NCI-H2107 treated with DMSO at 0.1 percent for 48 hours (cell line): ENCODE measurements around the gene SCN9A.
"Not testable (repeated sequence)": the region's sequence is repeated elsewhere in the genome, so short reads cannot be mapped to it uniquely, and the experiment has no call there.

Experiments used
- DNase-seq: peaks from one replicate; lab custom pipeline; 2025; ENCODE audit not compliant: unreplicated experiment; lab: John Stamatoyannopoulos, UW

Gene SCN9A

DNA sequence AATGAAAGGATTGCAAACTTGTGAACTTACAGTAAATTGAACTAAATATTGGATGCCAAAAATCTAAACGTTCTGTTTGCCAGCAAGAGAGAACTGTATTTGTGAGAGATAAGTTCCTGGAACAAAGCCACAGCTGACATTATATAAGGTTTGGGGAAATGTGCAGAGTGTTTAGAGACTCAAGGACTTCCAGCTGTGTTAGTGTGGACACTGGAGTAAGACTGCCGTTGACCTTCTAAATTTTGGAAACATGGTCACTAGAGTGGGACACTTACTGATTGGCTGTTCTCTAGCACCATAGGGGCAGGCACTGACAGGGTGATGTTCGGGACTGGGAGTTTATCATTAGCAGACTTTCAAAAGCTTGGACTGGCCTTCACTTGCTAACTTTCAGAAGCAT is 40.5 kb downstream of the SCN9A start:
- DNase-seq: no peak

DNA sequence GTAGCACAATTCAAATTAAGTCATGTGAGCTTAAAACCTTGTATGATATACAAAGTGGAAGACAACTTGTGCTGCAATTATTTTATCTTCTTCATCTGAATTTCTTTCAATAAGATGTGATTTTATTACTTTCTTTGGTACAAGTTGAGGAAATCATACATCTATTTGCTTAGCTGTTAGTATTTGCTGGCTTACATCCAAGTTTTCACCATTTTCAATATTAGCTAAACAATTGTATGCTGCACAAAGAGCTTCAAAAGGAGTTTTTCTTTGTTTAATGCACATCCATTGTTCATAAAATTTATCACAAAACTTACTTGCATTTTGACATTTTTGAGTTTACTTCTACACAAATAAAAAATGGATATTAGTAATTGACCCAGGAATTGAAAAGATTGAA is 40.9 kb downstream of the SCN9A start:
- no peak for DNase-seq

DNA sequence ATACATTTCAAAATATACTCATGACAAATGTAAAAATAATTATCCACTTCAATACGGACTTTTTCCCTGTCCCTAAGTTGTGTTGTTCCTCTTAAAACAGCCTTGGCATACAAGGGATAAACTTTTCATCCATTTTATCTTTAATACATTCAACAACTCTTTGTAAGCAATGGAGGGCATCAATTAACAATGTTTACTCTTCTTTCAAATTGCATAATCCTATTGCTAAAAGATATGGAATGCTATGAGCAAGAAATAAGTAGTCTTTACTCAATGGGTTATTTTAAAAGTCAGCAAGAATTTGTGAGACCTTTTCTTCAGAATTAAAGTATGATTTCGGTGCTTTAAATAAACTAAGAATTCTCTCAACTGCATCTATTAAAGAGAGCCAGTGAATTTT is 41.9 kb downstream of the SCN9A start:
- DNase-seq: no peak

DNA sequence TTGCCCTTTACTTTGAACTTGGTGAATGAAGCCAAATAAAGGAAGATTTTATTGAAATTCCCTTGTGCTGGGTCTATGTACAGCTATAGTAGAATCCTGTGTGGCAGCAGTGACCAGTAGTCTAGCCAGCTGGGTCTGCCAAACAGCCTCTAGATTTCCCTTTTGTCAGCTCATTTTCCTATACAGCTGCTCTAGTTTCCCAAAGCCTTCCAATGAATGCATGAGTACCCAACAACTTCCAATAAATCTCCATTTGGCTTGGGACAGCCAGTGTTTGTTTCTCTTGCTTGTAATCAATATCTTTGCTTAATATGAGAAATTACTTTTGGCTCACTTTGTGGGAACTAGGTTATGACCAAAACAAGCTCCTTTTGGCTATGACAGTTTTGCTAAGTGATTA is 43.6 kb downstream of the SCN9A start:
- no peak for DNase-seq

DNA sequence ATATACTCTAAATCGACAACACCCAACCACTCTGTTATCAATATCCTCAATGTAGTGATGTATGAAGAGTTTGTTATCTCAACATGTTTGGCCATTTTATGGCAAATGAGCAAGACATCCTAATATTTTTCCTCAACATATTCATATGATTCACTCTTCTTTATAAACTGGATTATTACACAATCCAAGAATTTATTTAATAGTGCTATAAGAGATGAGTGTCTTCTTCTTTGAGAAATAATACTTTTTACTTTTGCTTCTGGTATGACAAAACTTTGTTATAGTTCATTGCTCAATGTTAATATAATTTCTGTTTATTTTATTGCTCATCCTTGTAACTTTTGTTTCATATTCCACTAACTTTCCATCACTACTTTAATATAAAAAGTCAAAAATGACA is 44.3 kb downstream of the SCN9A start:
- no peak for DNase-seq

DNA sequence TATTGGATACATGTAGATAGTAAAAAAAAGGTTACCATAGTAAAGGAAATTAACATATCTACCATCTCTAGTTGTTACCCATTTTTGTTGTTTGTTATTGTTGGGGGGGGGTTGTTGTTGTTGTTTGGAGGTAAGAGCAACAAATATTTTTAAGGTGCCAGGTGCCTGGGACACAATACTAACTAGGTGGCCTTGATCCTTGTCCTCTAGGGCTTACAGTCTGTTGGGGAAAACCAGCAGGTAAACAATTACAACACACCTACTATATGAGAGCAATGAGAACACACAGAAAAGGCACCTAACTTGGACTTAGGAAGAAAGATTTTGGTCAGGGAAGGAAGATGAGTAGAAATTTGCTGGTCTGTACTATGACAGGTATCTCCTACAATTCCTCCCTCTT is 46.3 kb downstream of the SCN9A start:
- DNase-seq: no peak

DNA sequence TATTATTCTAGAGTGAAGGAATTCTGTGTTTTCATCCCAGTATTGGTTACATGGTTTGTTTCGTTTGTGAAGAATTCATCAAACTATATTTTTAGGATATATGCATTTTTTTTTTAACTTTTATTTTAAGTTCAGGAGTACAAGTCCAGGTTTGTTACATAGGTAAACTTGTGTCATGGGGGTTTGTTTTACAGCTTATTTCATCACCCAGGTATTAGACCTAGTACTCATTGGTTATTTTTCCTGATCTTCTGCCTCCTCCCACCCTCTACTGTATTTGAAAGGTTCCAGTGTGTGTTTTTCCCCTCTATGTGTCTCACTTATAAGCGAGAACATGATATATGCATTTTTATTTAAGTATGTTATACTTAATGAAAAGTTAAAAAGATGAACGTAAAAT is 47.6 kb downstream of the SCN9A start:
- DNase-seq: no peak

DNA sequence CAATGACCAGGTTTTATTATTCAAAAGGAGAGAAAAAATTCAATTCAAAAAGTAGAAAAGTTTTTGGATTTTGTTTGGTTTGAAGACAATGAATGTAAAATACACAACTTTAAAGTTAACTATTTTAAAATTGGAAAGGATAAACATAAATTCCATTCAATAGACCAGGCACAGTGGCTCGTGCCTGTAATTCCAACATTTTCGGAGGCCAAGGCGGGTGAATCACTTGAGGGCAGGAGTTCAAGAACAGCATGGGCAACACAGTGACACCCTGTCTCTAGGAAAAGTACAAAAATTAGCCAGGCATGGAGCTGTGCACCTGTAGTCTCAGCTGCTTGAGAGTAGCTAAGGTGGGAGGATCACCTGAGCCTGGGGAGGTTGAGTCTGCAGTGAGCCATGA is 54.7 kb downstream of the SCN9A start:
- DNase-seq: no peak

DNA sequence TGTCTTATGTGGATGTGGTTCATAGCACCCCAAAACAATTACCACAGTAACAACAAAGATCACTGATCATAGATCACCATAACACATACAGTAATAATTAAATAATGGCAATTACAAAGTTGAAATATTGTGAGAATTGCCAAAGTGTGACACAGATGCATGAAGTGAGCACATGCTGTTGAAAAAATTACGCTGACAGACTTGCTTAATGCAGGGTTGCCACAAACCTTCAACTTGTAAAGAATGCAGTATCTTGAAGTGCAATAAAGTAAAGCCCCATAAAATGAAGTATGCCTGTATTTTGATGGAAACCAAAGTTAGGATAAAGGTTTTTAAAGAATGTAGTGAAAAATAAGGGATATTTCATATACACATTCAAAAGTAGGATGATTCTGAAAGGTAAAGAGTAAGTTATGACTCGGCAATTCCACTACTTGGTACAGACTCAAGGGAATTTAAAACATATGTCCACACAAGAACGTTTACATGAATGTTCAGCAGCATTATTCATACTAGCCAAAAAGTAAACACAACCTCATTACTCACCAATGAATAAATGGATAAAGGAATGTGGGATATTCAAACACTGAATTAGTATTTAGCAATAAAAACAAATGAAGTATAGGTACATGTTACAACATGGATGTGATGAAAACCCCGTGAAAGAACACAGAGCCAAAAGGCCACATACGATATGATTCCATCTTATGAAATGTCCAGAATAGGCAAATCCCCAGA is 61.6 kb downstream of the SCN9A start:
- no peak for DNase-seq

DNA sequence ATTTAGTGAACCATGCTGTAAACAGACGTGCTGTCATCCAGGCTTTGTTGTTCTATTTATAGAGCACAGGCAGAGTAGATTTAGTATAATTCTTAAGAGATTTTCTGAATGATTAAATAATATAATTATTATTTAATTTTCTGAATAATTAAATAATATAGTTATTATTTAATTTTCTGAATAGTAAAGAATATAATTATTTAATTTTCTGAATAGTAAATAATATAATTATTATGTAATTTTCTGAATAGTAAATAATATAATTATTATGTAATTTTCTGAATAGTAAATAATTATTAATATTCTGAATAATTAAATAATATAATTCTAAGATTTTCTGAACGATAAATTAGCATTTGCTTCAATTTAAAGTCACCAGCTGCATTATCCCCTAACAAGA is 62.9 kb downstream of the SCN9A start:
- DNase-seq: not testable (repeated sequence)

DNA sequence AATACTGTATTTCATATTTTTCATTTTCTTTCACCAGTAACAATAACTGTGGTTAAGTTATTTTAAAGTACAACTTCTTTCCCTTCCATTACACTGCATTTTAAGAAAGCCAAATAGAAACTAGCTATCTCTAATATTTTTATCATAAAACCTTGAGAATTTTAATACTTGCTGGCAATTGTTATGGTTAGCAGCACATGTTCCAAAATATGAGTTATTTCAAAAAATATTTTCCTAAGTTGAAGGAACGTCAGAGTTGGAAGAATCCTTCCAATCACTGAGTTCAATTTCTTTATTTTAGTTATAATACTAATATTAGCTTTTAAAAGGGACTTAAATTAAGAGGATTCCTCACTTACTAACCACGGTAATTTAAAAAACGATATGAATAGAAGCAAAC is 68.4 kb downstream of the SCN9A start:
- DNase-seq: no peak

DNA sequence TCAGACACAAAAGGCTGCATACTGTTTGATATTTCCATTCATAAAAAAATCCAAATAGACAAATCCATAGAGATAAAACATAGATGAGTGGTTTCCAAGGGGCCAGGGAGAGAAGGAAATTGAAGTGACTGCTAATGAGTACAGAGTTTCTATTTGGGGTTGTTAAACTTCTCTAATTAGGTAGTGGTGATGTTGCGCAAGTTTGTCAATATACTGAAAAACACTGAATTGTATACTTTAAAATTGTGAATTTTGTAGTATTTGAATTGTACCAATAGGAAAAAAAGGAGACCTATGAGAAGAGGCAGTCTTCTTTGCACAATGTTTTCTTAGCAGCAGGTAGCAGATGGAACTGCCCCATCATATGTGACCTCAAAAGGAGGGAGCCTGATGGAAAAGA is 71.1 kb downstream of the SCN9A start:
- DNase-seq: no peak

DNA sequence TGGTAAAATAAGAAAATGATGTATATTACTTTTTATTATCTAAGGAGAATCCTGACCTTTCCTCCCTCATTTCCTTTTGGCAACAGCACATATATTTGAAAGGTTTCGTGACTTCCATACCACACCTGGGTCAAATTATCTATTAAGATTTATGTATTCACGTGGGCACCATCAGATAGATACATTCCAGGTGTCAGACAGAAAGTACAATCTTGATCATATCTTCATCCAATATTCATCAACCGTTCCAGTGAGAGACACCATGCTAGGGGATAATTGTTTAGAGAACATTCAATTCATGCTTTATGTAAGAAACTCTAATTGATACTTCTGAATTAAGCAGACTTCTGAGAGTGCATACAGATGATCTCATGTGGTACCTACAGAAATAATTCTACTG is 73.7 kb downstream of the SCN9A start:
- no peak for DNase-seq

DNA sequence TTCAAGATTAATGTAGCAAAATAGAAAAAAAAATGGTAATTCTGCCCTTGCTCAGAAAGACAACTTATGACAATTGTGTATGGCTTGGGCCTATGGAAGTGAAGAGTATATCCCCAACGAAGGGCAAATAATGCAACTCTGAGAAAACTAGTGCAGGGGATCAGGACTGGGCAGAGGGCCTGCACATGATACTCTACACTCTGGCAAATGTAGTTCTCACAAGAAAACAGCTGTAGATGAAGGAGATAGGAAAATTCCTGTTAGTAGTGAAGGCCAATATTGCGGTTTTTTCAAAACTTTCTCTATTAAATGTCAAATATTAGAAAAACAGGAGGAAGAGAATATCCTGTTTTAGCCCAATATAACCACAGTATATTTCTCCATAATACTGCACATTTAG is 77.8 kb downstream of the SCN9A start:
- no peak for DNase-seq

DNA sequence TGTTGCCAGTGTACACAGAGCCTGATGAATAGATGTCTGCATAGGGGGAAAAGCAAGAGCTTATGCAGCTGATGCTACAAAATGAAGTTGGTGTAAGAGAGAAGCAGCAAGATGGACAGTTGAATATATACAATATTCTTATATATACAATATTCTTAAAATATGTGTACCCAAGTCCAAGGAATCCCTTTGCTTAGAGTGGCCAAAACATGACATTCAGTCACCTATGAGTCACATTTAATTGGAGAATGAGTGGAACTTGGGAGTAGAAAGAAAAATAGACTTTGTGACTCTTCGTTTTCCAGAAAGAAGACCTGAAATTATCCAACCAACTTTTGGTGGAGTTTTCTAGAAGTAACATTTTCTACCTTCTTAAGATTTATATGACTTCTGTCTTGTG is 81.8 kb downstream of the SCN9A start:
- no peak for DNase-seq

DNA sequence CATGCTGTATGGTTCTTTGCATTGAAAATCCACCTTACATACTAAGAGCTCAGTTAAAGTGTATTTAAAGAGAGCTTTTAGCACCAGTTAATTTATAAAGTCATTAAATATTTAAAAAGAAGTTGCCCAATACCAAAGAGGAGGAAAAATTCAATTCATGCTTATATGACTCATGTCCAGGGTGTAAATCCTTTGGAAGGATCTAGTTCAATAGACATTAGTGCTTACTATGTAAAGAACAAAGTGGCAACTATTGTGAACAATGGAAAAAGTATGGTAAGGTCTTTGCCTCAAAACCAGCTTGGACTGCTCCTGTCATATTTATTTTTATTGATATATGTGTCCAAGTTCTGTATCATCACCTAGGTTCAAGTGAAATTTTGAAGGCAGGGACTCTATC is 90.5 kb downstream of the SCN9A start:
- DNase-seq: no peak

DNA sequence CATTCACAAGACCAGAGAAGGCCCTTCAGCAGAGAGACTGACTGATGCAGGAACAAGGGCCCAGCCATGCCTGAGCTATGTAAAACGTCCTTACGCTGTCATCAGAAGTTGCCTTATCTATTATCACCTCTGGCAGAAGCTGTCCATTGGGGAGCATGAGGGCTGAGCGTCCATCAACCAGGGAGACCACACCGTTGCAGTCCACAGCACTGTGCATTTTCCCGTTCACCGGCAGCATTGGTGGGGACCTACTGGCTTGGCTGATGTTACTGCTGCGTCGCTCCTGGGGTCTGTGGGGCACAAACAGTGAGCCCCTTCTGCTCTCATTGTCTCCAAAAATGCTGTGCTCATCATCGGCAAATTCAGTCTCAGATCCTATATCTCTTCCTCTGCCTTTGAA is 91.4 kb downstream of the SCN9A start:
- no peak for DNase-seq

DNA sequence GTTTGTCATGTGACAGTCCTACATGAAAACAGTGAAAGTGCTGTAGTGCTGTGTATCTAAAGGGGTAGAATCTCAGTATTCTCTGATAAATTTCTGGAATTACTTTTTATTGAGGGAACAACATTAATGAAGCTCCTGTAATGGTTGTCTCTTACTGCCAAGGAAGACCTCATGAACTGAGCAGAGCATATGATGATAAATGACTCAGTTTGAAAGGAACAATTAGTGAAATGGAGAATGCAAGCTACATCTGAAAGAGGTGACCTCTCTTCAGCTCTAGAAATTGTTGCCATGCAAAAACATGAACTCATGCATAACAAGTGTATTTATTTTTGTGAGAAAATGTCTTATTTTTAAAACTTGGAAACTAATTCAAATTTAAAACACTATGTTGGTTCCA is 93.6 kb downstream of the SCN9A start:
- no peak for DNase-seq

DNA sequence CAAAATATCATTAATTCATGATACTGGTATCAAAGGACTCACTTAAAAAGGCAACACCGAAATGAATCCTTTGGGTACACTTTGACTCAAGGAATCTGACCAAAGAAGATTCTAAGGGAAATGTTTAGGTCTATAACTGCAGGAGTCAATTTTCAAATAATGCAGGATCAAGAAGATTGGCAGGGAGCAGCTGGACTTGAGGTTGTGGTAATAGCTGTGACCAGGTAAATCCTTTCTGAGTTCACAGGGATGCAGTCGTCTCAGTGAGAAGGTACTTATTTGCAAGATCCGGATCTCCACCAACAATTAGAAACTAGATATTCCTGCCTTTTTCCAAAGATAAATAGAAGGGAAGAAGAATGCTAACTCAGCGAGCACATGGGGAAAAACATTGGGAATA is 96.9 kb downstream of the SCN9A start:
- no peak for DNase-seq

DNA sequence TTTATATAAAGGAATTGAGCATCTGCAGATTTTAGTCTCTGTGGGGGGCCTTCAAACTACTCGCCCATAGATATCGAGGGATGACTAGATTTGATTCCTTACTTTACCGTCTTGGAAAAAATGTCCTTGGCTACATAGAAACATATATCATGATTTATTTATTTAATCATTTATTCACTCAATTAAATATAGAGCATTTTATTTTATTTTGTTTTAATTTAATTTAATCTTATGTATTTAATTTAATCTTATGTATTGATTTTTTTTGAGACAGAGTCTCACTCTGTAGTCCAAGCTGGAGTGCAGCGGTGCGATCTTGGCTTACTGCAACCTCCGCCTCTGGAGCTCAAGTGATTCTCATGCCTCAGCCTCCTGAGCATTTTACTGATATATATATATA is 105.4 kb downstream of the SCN9A start:
- DNase-seq: no peak

DNA sequence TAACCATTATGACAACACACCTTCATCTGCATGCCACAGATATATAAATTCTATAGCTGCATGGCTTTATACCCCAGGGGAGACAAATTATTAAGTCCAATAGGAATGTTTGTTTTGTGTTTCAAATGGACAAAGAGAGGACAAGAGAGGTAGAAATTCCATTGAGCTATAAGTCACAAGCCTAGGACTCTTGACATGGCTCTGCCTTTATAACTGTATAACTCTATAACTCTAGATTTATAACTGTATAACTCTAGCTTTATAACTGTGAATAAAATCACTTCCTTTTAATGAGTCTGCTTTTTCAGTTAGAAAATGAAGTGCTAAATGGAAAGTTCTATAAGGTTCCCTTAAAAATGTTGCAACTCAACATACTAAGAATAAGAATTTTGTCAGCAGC is 106.4 kb downstream of the SCN9A start:
- no peak for DNase-seq

DNA sequence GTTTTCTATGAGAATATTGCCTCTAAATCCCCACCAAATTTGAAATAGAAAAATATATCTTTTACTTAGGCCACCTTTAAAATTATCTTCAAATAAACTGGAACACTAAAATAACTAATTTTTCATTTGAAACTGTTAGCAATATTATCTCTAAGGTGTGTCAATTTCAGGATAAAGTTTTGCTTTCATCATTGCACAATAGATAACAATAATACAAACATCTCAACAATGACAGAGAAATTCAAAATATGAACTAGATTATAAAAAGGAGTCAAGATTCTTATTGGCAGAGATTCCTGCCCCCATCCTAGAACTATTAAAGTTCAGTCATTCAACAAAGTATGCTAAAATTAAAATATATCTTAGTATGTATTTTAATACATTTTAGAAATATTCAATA is 117.9 kb downstream of the SCN9A start:
- no peak for DNase-seq

DNA sequence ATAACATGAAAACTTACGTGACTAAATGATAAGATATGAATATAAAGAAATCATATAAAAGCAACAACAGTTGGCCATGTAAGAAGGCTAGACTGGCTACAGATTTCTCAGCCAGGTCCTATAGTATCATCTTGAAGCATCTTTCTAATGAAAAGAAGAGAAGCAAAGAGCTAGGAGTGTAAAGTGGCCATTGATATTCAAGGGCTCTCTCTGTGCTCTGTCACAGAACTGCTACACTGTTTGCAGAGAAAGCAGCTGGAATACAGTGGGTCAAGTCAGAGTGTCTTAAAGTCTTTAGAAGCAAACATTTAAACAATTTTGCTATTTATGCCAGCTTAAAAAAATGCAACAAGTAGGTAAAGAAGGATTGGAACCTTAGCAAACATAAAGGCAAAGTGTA is 118.8 kb downstream of the SCN9A start:
- no peak for DNase-seq

DNA sequence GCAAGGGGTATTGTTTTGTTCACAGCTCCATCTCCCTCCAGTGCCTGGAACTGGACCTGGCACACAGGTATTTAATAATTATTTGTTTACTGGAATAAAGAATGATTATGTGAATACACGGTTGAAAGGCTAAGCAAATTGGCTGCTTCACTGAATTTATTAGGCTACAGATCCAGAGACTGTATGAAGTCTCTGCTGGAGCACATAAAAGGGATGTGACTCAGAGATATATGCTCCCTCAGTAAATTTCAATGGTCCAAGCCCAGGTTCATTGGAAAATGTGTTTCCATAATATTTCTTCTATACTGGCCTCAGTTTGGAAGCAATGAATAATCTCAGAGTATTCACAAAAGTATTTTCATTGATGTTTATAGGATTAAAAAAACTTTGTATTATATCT is 126.4 kb downstream of the SCN9A start:
- DNase-seq: no peak
